Effector CD4-positive, alpha-beta T cell (primary cell): ENCODE data around the gene RECQL5.
"Not testable (repeated sequence)": the region's sequence is repeated elsewhere in the genome, so short reads cannot be mapped to it uniquely, and the experiment has no call there.

Experiments used
- DNase-seq: peaks from one replicate; pipeline ENCODE4 v3.0.0-alpha.2; 2020

The RECQL5 gene

GRCh38 chr17:75589919-75590303 lies 77.0 kb downstream of the RECQL5 start:
- DNase-seq: no peak

GRCh38 chr17:75589012-75589918 lies 77.7 kb downstream of the RECQL5 start:
- DNase-seq: peak; percentile 90

GRCh38 chr17:75588596-75589011 lies 78.3 kb downstream of the RECQL5 start:
- DNase-seq: peak; percentile 11

GRCh38 chr17:75587675-75588595 lies 79.0 kb downstream of the RECQL5 start, which contains the start of gene MYO15B:
TSS of gene MYO15B (plus strand) at chr17:75587800. CDS start at chr17:75588058, 258 bp downstream.
- DNase-seq: peak; percentile 44

GRCh38 chr17:75584849-75585175 lies 82.1 kb downstream of the RECQL5 start:
- no peak for DNase-seq

GRCh38 chr17:75583197-75583596 lies 83.8 kb downstream of the RECQL5 start:
- DNase-seq: not testable (repeated sequence)

- not testable (repeated sequence) for DNase-seq
These were observed 85.7 kb downstream of the RECQL5 start for GRCh38 chr17:75581121-75581725.
